ENCODE measurements around the gene CCDC27.
"Not testable (repeated sequence)": the region's sequence is repeated elsewhere in the genome, so short reads cannot be mapped to it uniquely, and the experiment has no call there.

CCDC27 gene

GRCh38 chr1:3807769-3808168 is 55.5 kb downstream of the CCDC27 start:
- no peak for DNase-seq (ENCODE audit: low read depth)
- no peak for TF ChIP-seq CTCF (IDR thresholded peaks at IDR 0.05; ENCODE audit: low read depth, low read length, missing control alignments)
- H3K4me3 ChIP-seq (ENCODE audit: low read depth, low read length), result no peak overlapping the region

- no peak for TF ChIP-seq CTCF (IDR thresholded peaks at IDR 0.05; ENCODE audit: low read depth, low read length, missing control alignments)
- no peak for DNase-seq (ENCODE audit: low read depth)
- H3K4me3 ChIP-seq (ENCODE audit: low read depth, low read length), result no peak overlapping the region
Observed at GRCh38 chr1:3809680-3810079, 57.4 kb downstream of the CCDC27 start.

- not testable (repeated sequence) for H3K4me3 ChIP-seq (ENCODE audit: low read depth, low read length); DNase-seq (ENCODE audit: low read depth)
Observed at GRCh38 chr1:3810149-3810761, 58.0 kb downstream of the CCDC27 start.

GRCh38 chr1:3811595-3811911 is 59.3 kb downstream of the CCDC27 start:
- DNase-seq (ENCODE audit: low read depth), result no peak
- H3K4me3 ChIP-seq (ENCODE audit: low read depth, low read length), result no peak overlapping the region
- TF ChIP-seq CTCF (IDR thresholded peaks at IDR 0.05; ENCODE audit: low read depth, low read length, missing control alignments), result no peak

- no peak for TF ChIP-seq CTCF (IDR thresholded peaks at IDR 0.05; ENCODE audit: low read depth, low read length, missing control alignments)
- no peak overlapping the region for H3K4me3 ChIP-seq (ENCODE audit: low read depth, low read length)
- DNase-seq (ENCODE audit: low read depth), result no peak
Observed at GRCh38 chr1:3814065-3814464, 61.8 kb downstream of the CCDC27 start.

GRCh38 chr1:3814771-3815561 is 62.7 kb downstream of the CCDC27 start:
- no peak for DNase-seq (ENCODE audit: low read depth)
- no peak for TF ChIP-seq CTCF (IDR thresholded peaks at IDR 0.05; ENCODE audit: low read depth, low read length, missing control alignments)

GRCh38 chr1:3816331-3817137 is 64.3 kb downstream of the CCDC27 start:
- no peak for DNase-seq (ENCODE audit: low read depth)
- H3K4me3 ChIP-seq (ENCODE audit: low read depth, low read length), result no peak overlapping the region
- TF ChIP-seq CTCF (IDR thresholded peaks at IDR 0.05; ENCODE audit: low read depth, low read length, missing control alignments), result no peak

More at GRCh38 chr1:3814771-3815561, 62.7 kb downstream of the CCDC27 start:
- H3K4me3 ChIP-seq (ENCODE audit: low read depth, low read length), result no peak overlapping the region

Data from GM12864 (cell line).